Measurements from ENCODE around the gene ROR1.

Gene ROR1

DNA sequence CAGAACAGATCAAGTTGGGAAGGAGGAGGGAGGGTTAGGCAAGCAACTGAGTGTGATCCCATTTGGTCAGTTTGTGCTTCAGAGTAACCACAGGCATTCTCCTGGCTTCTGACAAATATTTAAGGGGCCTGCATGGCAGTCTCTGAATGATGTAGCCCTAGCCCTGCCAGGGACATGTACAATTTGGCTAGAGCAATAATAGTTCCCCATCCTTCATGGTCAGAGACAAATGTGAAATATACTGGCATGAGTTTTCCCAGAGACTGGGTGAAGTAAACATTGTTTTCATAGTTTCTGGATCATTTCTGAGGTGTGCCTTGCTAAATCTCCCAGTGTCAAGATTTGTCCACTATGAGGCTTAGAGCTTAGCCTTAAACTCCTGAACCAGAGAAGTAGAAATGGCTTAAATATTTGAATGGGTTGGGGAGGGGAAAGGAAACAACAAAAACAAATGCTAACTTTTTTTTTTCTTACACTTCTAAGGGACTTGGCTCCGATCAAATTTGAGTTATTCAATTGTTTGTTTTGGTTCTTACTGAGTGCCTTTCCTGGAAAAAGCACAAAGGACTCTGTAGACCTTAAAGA, 387.6 kb downstream of the ROR1 start:
- DNase-seq = no peak

GRCh38 chr1:64162151-64162550, 388.3 kb downstream of the ROR1 start:
- no peak for DNase-seq

DNA sequence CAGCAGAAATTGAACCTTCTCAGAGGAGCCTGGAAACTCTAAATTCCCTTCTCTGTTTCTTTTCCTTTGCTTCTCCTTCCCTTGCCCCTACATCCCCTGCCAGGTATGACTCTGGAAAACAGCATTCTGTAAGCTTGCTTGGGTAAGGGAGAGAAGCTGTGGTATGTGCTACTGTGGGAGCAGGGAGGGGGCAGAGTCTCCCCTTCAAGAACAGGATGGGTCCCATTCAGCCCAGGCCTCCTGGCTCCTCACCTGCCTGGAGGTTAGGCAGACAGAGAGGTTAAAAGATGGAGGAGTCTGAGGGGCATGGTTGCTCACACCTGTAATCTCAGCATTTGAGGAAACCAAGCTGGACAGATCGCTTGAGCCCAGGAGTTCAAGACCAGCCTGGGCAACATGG, 389.0 kb downstream of the ROR1 start:
- DNase-seq = no peak

DNA sequence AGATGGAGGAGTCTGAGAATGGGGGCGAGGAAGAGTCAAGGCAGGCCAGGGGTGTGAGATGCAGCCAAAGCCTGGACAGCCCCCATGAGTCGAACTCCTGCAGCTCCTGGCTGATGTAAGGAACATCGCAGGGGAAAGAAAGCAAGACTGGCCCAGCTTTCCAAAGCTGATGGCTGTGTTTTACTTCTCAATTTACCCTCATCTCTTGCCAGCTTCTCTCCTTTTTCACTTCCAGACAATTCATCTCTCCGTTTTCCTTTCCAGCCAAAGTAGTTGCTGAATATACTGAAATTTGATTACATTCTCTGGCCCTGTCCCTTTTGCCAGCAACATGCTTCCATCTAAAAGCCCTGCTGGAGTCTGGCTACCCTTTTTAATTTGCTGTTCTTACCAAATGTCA, 389.6 kb downstream of the ROR1 start:
- no peak for DNase-seq

DNA sequence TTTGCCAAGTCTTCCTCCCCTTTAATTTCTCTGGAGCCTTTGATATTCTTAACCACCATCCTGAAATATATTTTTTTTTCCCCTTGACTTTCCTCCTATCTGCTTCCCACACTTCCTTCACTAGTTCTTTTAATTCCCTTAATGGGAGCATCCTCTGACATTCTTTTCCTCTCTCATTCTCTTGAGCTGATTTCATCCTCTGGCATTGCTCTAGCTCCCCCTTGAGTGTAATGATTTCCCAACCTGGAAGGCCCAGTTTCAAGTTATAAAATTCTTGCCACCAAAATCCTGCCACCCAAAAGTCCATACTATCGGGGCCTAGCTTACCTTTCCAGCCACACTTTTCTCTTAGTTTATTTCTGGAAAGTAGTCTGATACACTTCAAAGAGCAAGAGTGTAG, 390.2 kb downstream of the ROR1 start:
- DNase-seq = no peak

DNA sequence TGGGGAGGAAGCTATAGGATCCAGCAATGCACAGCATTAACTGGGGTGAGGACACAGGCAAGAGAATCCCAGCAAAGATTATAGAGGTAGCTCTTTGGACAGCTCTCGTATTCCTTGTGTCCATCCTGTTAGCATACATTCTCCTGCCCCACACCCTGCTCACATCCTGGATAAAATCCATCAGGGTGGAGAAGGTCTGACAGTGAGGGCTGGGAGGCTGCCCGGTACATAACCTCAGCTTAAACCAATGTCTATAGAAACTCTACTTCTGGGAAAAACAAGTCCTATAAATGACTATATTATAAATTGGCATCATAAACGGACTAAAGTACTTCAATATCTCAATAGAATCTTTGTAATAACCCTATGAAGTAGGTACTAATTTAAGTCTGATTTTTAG, 392.8 kb downstream of the ROR1 start:
- no peak for DNase-seq

DNA sequence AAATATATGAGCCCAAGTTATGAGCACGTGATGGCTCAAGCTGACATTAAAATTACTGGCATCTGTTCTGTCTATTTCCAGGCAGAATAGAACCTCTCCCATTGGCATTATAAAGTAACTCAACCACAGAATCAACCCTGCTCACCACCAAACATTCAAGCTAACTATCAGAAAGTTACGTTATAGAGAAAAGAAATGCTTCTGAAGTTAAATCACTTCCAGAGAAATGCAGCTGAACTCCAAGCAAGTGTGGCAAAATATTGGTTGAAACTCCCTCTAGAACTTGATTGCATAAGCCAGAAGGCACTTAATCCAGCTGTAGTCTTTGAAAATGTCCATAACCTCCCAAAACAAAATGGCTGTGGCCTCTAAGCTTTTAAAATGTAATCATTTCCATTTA, 393.4 kb downstream of the ROR1 start:
- DNase-seq = no peak

- DNase-seq = no peak
Observed at GRCh38 chr1:64171246-64171645, 397.4 kb downstream of the ROR1 start.

DNA sequence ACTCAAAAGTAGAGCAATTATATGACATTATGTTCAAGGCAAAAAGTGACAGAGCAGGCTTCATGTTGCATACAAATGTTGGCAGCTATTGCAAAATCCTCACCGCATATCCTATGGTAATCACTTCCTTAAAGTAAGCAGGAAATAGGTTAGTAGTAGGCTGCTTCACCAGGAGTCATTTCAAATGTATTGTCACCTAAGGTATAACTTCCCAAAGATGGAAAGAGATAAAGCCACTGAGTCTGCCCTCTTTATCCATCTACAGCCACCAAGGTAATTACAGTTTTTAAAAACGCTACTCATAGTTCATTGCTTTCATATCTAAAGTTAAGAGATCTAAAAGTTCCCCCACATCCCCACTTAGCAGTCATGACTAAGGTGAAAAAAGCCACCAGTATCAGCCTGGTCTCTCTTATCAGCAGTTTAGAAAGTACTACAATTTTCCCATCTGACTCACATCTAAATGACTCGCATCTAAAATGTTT, 398.0 kb downstream of the ROR1 start:
- no peak for DNase-seq

GRCh38 chr1:64172458-64172983, 398.7 kb downstream of the ROR1 start:
- no peak for DNase-seq

DNA sequence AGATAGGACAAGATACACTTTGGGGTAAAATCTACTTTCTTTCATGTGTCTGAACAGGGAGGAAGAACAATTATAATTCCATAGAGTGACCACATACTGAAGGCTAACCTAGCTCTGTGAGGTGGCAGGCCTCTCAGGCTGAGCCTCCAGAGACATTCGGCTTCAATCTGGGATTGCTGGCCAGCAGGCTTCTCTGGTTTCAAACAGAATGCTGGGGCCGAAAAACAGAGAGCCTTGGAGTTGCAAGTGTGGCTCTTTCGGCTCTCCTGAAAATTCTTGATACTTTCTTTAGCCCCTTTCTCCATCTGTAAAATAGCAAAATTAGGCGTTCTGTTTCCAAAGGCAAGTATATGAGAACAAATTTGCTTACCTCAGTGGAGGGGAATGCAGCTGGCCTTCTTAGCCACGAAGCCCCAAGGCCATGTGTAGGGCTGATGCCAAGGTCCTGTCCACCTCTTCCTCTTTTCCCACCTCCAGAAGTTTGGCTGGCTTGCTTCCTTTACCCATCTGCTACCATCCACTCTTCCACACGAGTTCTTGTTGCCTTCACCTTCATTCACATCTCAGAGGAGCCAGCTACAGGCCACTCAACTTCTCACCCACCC, 399.6 kb downstream of the ROR1 start:
- no peak for DNase-seq

DNA sequence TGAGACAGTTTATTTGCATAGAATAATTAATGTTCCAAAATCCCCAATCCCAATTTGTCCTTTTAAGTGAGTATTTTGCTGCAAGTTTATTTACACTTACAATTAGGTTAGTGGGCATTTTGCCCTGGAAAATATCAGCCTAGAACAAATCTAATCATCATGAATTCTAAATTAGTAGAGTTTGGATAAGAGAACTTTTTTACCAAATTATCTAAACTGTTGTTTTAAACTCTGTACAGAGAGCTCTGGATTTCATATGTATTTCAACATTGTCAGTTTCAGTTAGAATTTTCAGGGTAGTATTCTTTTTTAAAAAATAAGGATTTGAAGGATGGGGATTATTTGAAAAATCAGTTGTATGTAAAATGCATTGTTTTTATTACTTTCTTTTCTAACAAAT, 401.8 kb downstream of the ROR1 start:
- DNase-seq = no peak

DNA sequence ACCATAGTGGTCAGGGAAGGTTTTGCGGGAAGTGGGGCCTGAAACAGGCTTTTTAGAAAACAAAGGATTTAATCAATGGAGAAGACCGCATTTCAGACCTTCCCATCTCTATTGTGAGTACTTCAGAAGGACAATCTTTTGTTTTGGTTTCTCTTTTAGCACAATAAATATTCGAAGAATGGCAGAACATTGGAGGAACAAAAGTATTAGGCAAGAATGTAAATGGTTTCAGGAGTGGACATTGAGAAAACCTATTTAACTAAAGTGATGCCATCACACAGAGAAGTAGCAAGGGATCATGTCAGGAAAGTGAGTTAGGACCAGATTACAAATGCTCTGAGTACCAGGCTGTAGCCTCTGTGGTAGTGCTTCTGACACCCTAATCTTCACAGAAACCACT, 402.8 kb downstream of the ROR1 start:
- DNase-seq = no peak

DNA sequence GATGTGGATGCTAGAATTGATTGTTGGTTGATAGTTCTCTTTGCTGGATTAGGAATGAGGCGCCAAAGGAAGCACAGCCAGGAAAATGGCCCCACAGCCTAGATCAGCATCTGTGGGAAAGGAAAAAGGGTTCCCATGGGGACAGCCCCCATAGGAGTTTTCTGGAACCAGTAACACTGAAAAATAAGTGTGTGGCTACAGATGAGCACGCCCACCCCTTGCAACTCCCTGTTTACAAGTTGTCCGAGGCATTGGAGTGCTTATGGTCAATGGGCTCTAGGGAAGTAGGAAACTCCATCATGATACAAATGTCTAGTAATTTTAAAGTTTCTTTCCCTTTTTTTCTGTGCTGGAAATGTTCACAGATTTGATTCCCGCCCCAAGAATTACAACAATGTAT, 405.8 kb downstream of the ROR1 start:
- DNase-seq = no peak

DNA sequence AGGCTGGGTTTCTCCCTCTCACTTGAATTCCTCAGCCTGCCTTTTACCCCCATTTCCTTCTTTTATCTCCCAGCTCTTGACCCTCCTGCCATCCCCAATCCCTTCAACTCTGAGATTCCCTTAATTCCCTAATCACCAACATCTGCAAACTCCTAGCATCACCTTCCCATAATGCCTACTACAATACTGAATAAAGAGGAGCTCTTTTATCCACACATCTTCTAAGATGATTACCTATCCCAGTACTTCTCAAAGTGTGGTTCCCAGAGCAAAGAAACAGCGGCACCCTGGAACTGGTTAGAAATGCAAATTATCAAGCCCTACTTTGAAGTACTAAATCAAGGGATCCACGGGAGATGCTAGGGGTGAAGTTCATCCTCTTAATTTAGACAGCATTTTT, 408.4 kb downstream of the ROR1 start:
- DNase-seq = no peak

DNA sequence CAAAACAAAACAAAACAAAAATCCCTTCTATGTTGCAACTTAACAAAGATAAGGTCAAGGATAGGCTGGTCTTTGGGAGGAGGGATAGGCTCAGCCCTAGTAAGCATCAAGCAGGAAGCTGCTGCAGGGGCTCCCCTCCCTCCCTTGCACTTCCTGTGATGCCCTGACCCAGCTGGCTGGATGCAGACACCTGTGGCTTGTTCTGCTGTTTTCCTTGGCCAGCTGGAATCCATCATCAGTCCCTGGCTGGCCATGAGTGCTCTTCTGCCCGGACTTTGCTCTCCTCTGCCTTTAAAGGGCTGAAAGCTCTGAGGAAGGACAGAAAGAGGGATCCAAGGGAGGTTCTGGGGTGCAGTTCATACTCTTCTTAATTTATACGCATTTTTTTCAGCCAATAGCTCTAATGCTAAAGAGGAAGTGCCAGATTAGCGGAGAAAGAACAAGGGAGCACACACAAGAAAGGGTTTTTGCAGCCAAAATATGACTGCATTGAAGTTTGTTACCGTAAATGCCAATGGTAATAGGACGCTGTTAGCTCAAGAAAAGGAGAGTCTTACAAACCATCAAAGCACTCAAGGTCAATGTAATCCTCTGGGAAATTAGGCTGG, 409.7 kb downstream of the ROR1 start:
- no peak for DNase-seq

DNA sequence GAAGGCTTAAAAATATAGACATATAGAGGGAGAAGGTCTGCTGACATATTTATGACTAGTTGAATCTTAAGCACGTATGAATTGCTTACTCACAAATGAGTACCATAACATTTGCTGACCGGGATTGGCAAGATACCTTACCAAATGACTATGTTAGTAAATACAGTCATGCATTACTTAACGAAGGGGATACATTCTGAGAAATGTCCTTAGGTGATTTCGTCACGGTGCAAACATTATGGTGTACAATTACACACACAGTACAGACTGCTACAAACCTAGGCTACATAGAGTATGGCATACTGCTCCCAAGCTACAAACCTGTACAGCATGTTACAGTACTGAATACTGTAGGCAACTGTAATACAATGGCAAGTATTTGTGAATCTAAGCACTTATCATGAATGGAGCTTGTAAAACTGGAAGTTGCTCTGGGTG, 410.2 kb downstream of the ROR1 start:
- no peak for DNase-seq

GRCh38 chr1:64186138-64186897, 412.5 kb downstream of the ROR1 start:
- DNase-seq = no peak

GRCh38 chr1:64186898-64187280, 413.1 kb downstream of the ROR1 start:
- DNase-seq = no peak

DNA sequence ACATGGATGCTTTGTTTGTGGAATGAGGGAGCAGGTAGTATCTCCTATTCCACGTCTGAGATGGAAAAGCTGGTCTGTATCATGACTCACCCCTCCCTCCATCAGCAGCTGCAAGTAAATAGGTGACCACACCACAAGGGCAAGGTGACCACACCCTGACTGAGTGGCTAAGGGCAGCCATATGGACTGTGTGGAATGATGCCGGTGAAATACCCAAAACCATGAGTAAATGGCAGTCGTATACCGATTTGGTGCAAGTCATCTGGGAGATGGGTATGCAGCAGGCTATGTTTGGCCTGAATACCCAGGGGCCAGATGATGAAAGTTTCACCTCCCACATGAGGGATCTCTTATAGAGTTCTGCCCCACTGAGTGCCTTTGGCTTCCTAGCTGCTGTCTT, 413.8 kb downstream of the ROR1 start:
- no peak for DNase-seq

- no peak for DNase-seq
Observed at GRCh38 chr1:64192290-64192689, 418.5 kb downstream of the ROR1 start.

DNA sequence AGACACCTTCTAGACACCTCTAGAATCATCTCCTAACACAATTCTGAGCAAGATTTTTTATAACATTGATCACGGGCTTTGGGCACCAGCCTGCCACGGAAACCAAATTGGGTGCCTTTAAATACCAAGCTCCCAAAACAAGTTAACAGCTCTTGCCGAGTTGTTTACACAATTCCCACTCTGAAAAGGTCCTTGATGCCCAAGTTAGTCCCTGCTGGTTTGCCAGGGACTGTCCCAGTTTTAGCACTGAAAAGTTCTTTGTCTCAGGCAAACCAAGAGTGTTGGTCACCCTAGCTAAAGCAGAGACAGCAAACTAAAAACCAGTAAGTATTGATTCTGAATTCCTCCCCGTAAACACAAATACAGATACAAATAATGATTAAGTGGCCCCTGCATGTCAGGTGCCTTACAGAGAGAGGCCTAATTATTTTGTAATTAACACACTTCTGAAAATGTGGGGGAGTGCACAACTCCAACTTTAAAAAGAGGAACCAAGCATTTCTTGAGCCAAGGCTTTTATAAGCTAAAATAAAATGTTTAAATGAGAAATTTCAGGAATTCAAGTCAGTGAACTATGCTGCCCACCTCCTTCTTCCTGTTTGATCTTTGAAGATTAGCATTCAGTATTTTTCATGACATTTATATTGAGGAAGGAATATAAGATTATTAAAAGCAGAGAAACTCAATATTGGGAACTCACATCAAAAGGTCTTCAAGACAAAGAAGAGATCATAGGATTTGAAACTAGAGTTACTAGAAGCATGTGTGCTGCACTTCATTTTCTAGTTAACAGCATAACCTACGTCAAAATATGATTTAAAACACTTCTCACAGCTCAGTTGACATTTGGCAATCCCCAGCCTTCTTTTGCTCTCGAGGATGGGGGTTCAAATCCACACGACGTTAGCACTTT, 420.6 kb downstream of the ROR1 start:
- DNase-seq = no peak

GRCh38 chr1:64195081-64195395, 421.2 kb downstream of the ROR1 start:
- no peak for DNase-seq

All from stimulated activated CD4-positive, alpha-beta T cell treated with anti-CD3 and anti-CD28 coated beads, Interleukin-2, amount 100 ng/mL, for 24 hours (primary cell).